ENCODE data around the gene SLC30A3.

SLC30A3 gene

GRCh38 chr2:27222407-27222806 is 40.4 kb downstream of the SLC30A3 start:
- DNase-seq = no peak

GRCh38 chr2:27221166-27221565 is 41.7 kb downstream of the SLC30A3 start:
- DNase-seq = no peak

- no peak for DNase-seq
Observed at GRCh38 chr2:27220091-27220490, 42.8 kb downstream of the SLC30A3 start.

- no peak for DNase-seq
Observed at GRCh38 chr2:27219091-27219490, 43.8 kb downstream of the SLC30A3 start.

GRCh38 chr2:27218614-27219013 is 44.2 kb downstream of the SLC30A3 start:
- no peak for DNase-seq

GRCh38 chr2:27217173-27218121 is 45.4 kb downstream of the SLC30A3 start, which contains the start of gene CAD:
Gene CAD, plus strand, starts transcription at chr2:27217369. Its CDS starts 183 bp downstream, at chr2:27217552.
- peak; percentile 91 for DNase-seq

- no peak for DNase-seq
Observed at GRCh38 chr2:27216416-27217137, 46.3 kb downstream of the SLC30A3 start.

- no peak for DNase-seq
Observed at GRCh38 chr2:27214941-27215340, 47.9 kb downstream of the SLC30A3 start.

- DNase-seq = peak; percentile 44
Observed at GRCh38 chr2:27212626-27213471, 50.0 kb downstream of the SLC30A3 start.

GRCh38 chr2:27211943-27212625 is 50.8 kb downstream of the SLC30A3 start, which contains the start of the genes ATRAID and SLC5A6:
Gene ATRAID, plus strand, starts transcription at chr2:27212041. Its CDS starts 328 bp downstream, at chr2:27212369.
Gene SLC5A6, minus strand, starts transcription at chr2:27212268. Its CDS starts 4,618 bp downstream, at chr2:27207650.
- peak; percentile 87 for DNase-seq

- DNase-seq = no peak
Observed at GRCh38 chr2:27211241-27211942, 51.5 kb downstream of the SLC30A3 start.

GRCh38 chr2:27209621-27210401 is 53.0 kb downstream of the SLC30A3 start:
- no peak for DNase-seq

- no peak for DNase-seq
Observed at GRCh38 chr2:27208486-27209050, 54.3 kb downstream of the SLC30A3 start.

- DNase-seq = no peak
Observed at GRCh38 chr2:27206346-27206745, 56.5 kb downstream of the SLC30A3 start.

GRCh38 chr2:27205206-27205605 is 57.6 kb downstream of the SLC30A3 start:
- DNase-seq = no peak

GRCh38 chr2:27204566-27204965 is 58.3 kb downstream of the SLC30A3 start:
- DNase-seq = no peak

- DNase-seq = no peak
Observed at GRCh38 chr2:27203741-27204140, 59.1 kb downstream of the SLC30A3 start.
